ENCODE results near the gene VAV2.

GRCh38 chr9:134007150-134007549, 15.0 kb upstream of the VAV2 start:
- no peak for TF ChIP-seq CTCF (IDR thresholded peaks at IDR 0.05)
- no peak for TF ChIP-seq POLR2A (IDR thresholded peaks at IDR 0.05)

Data from adrenal gland (tissue), 5 donors.